ENCODE data around the gene SLC17A9.

Gene SLC17A9

GRCh38 chr20:62943396-62943795 lies 9.1 kb upstream of the SLC17A9 start:
- H3K27ac ChIP-seq: no peak overlapping the region
- no peak for TF ChIP-seq ZFX (IDR thresholded peaks at IDR 0.05; ENCODE audit: borderline replicate concordance)
- no peak for TF ChIP-seq CTCF (IDR thresholded peaks at IDR 0.05)

GRCh38 chr20:62944184-62944583 lies 8.3 kb upstream of the SLC17A9 start:
- TF ChIP-seq CTCF (IDR thresholded peaks at IDR 0.05) (no peak), ZFX (IDR thresholded peaks at IDR 0.05; ENCODE audit: borderline replicate concordance) (no peak)
- H3K27ac ChIP-seq: no peak overlapping the region

DNA sequence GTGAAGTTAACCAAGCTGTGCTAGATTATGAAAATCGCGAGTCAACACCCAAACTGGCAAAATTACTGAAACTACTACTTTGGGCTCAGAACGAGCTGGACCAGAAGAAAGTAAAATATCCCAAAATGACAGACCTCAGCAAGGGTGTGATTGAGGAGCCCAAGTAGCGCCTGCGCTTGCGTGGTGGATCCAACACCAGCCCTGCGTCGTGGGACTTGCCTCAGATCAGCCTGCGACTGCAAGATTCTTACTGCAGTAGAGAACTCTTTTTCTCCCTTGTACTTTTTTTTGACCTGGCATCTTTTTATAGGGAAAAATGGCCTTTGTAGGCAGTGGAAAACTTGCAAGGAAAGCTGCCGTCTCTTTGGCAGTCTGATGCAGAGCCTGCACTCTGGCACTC lies 7.8 kb upstream of the SLC17A9 start:
- TF ChIP-seq CTCF (IDR thresholded peaks at IDR 0.05): no peak
- no peak for TF ChIP-seq ZFX (IDR thresholded peaks at IDR 0.05; ENCODE audit: borderline replicate concordance)
- H3K27ac ChIP-seq: no peak overlapping the region

GRCh38 chr20:62945771-62946339 lies 6.7 kb upstream of the SLC17A9 start:
- H3K27ac ChIP-seq: no peak overlapping the region
- no peak for TF ChIP-seq ZFX (IDR thresholded peaks at IDR 0.05; ENCODE audit: borderline replicate concordance)
- TF ChIP-seq CTCF (IDR thresholded peaks at IDR 0.05): no peak

DNA sequence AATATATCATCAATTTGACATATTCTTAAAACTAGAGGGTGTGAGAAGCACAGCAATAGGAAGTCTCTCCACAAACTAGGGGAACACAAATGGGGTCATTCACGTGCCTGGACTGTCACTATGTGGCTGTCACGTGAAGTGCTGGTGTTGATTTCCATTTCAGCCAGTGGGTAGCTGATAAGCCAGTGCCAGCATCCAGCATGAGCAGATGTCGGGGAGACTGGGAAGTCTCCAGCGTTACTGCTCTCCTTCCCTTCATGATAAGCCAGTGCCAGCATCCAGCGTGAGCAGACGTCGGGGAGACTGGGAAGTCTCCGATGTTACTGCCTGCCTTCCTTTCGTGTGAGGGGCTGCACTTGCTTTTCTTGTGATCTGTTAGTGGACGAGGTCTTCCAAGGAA lies 5.6 kb upstream of the SLC17A9 start:
- no peak for TF ChIP-seq ZFX (IDR thresholded peaks at IDR 0.05; ENCODE audit: borderline replicate concordance)
- TF ChIP-seq CTCF (IDR thresholded peaks at IDR 0.05): no peak
- no peak overlapping the region for H3K27ac ChIP-seq

DNA sequence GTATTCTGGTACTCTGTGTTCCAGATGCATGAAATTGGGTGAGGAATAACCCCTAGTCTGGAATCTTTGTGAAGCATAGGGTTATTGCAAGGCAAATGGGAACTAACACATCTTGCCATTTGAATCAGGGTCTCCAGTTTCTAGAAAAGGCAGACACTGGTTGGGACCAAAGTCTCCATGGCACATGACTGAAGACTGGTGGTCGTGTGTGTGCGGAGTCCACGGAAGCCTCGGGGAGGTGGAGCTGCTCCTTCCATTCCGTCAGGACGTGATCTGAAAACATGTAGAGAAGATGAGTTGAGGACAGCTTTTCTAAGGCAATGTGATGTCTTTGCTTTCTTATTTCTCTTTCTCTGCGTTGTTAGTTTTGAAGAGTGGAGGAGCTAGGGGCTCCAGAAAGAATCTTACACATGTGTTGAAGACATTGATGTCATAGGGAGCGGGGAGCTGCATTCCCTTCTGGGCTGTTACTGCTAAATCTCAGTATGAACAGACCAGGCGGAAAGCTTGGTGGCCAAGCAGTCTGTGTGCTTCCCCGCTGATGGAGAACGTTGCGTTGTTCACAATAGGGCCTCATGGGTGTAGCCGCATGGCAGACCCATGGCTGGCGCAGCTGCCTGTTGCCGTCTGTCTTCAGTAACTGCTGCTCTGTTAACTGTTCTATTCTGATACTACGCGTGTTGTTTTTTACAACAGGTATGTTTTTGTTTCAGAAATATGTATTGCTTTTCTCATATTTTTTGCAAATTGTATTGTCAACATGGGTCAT lies 4.8 kb upstream of the SLC17A9 start:
- no peak overlapping the region for H3K27ac ChIP-seq
- no peak for TF ChIP-seq CTCF (IDR thresholded peaks at IDR 0.05)
- no peak for TF ChIP-seq ZFX (IDR thresholded peaks at IDR 0.05; ENCODE audit: borderline replicate concordance)

DNA sequence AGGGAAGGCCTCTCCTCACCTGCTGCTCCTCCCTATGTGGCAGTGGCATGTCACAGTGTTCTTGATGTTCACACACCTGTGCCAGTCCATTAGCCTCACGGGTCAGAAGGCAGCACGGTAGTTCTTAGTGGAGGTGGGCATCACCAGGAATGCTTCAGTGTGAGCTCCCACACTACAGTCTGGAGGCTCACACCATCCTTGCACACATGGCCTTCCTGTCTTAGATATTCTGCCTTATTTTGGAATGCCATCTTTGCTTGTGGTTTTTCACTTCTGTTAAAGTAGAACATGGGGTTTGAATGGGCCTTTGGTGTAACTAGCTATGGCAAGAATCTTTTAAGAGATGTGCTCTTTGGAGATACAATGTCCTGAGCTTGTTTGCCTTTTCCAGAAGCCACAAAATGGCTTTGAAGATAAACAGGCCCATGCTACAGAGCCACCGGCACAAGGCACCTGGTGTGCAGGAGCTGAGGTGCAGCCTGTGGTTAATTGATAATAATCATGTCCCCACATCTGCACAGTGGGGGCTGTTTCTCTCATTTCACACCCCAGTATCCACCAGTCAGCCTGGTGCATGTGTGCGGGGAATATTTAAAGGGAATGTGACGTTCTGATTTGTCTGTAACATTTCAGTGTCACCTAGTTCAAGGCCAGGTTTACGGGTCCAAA lies 3.2 kb upstream of the SLC17A9 start:
- no peak overlapping the region for H3K27ac ChIP-seq
- no peak for TF ChIP-seq CTCF (IDR thresholded peaks at IDR 0.05)
